NCI-H1436 treated with DMSO at 0.1 percent for 48 hours (cell line): ENCODE measurements around the gene NDFIP2.

Experiments used
- DNase-seq: peaks from one replicate; lab custom pipeline; 2025; lab: John Stamatoyannopoulos, UW

The NDFIP2 gene, protein sequence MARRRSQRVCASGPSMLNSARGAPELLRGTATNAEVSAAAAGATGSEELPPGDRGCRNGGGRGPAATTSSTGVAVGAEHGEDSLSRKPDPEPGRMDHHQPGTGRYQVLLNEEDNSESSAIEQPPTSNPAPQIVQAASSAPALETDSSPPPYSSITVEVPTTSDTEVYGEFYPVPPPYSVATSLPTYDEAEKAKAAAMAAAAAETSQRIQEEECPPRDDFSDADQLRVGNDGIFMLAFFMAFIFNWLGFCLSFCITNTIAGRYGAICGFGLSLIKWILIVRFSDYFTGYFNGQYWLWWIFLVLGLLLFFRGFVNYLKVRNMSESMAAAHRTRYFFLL

DNA sequence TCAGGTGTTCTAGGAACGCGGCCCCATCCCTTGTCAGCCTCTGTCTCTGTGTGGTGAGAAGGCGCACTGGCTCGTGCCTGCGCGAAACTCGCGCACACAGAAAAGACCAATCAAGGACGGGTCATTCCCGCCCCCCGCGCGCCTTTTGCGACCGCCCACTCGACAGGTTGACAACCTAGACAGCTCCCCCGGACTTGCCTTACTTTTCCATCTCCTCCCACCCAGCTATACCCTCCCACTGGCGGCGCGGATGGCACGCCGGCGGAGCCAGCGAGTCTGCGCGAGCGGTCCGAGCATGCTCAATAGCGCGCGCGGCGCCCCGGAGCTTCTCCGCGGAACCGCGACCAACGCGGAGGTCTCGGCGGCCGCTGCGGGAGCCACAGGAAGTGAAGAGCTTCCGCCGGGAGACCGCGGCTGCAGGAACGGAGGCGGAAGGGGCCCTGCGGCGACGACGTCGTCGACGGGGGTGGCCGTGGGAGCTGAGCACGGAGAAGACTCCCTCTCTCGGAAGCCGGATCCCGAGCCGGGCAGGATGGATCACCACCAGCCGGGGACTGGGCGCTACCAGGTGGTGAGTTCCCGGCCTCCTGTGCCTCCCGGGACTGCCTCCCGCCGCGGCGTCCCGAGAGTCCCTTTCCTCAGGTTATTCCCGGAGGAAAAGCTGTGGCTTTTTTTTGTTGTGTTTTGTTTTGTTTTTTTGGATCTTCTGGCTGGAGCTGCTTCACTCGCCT, at the start of gene NDFIP2:
NDFIP2 (plus strand) TSS at position 202 of the 731 bp plus-strand sequence; CDS start at position 251, 49 bp downstream.
- DNase-seq: peak; percentile 79

DNA sequence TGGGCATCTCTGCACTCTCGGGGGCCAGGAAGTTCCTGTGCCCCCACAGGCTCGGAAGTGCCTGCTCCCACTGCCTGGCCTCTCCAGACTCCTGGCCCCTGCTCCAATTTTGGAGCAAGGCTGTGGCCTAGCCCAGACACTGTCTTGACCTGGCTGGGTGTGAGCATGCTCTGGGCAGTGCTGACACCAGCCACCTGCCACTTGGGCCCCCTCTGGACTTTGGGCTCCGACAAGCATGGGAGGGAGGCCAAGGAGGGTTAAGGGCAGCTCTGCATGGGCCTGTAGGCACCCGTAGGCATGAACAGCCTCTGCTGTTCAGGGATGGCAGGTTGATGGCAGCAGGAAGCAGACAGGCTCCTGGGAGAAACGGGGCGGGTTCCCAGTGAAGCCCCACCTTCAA, 48.9 kb upstream of the NDFIP2 start:
- DNase-seq: no peak

DNA sequence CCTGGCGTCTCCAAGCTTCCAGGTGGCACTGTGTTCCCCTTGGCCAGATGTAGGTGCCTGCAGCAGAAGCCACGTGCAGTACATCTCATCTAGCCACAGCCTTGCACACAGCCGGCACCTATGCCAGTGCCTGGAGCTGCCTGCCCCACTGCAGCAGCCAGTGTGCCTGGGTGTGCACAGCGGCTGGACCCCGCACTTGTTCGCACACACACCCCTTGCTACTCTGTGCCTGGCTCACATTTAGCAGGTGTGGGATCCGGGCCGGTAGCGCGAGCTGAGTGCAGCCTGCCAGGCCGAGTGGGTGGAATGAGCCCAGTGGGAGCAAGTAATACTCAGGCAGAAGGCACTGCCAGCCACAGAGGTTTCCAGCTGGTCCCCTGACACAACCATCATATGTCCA, 48.0 kb upstream of the NDFIP2 start:
- no peak for DNase-seq

DNA sequence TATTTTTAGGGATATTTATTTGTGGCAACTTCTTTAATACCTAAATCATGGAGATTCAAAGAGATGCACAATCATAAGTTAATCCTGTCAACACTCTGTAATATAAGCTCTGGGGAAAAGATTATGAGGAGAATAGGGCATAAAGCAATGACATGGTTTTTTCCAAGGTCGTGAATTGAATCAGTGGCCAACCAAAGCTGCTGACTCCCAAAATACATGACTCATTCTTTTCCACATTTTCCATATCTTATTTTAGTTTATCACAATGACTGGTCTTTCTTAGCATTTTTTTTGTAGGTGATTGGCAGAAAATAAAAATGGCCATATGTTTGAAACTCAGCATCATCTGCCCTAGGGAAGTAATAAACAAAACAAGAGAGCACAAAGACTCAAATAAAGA, 46.4 kb upstream of the NDFIP2 start:
- no peak for DNase-seq

DNA sequence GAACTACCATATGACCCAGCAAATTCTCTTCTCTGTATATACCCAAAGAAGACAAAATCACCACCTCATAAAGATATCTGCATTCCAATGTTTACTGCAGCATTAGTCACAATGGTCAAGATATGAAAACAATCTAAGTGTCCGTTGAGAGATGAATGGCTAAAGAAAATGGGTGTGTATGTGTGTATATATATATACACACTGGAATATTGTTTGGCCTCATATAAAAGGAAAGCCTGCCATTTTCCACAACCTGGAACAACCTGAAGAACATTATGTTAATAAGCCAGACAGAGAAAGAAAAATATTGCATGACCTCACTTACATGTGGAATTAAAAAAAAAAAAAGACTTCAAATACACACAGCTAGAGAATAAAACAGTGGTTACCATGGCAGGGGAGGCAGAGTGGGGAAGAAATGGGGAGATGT, 45.4 kb upstream of the NDFIP2 start:
- DNase-seq: no peak

DNA sequence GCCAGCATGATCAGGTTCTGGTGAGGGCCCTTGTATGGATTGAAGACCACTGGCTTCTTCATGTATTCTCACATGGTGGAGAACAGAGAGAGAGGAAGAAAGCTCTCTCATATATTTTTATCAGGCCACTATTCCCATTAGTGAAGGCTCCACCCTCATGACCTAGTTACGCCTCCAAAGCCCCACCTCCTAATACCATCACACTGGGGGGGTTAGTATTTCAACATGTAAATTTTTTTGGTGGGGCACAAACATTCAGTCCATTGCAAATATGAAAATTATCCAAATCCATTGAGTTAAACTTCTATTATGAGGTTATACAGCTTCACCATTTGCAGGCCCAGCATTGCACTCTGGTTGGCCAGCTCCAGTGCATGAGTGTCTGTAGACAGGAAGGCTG, 41.7 kb upstream of the NDFIP2 start:
- no peak for DNase-seq

DNA sequence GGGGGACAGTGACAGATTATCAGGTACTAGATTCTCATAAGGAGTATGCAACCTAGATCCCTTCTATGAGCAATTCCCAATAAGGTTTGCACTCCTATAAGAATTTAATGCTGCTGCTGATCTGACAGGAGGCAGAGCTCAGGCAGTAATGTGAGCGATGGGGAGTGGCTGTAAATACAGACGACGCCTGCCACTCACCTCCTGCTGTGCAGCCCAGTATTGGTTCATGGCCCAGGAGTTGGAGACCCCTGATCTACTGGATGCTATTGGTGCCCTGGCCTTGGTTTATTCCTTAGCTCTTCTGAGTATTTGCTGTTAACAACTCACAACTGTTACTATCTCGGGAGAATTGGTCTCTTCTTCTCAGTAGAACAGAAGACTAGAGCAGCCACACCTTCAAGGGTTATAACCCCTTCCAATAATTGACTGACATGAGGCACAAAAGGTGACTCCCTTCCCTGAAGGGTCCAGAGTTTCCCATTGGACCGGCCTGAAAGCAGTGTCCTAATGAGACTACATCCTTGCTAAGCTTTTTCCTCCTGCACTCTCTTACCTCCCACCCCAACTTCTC, 39.9 kb upstream of the NDFIP2 start:
- DNase-seq: no peak

DNA sequence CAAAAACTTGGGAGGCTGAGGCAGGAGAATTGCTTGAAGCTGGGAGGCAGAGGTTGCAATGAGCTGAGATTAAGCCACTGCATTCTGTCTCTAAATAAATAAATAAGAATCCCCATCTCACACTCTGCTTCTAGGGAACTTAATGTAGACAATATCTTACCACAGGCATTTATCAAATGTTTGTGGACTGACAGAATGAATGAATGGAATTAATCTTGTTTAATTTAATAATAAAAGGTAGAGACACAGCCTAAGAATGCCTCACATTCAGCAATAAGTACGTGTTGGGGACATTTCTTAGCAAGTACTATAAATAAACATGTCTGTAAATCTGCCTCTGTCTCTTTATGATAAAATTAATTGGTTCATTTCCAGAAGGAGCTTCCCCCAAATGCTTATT, 38.7 kb upstream of the NDFIP2 start:
- no peak for DNase-seq

DNA sequence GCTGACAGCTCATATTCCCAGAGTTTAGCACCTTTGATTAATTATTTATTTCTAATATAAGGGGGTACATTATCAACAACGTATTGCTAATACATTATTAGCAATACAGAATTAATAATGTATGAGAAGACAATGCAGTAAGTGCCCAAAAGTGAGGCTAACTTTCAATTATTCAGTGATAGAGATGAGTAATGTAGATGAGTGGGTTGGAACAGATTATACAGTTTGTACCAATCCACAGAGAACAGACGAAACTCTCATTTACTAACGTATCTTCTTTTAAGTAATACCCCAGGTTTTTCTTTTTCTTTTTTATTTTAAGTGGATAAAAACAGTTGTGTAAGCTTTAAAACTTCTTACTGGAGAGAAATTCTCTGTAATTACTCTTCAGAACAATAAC, 38.2 kb upstream of the NDFIP2 start:
- no peak for DNase-seq

DNA sequence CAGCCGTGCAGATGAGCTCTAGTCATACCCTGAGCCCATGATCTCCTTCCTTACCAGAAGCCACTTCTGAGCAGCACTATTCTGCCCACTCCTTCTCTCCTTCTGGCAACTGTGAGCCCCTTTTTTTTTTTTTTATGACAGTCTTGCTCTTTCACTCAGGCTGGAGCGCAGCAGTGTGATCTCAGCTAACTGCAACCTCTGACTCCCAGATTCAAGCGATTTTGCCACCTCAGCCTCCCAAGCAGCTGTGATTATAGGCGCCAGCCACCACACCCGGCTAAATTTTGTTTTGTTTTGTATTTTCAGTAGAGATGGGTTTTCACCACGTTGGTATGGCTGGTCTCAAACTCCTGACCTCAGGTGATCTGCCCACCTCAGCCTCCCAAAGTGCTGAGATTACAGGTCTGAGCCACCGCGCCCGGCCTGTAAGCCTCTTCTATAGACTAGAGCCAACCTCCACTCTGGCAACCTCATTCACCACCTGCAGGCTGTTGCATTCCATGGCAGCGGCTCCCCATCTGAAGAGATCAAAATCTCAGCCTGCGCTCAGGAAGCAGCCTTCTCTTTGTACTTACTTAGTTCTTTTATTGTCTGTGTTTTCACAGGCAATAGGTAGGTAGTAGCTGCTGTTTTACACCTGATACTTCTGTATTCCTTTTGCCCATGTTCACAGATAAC, 34.8 kb upstream of the NDFIP2 start:
- DNase-seq: no peak

DNA sequence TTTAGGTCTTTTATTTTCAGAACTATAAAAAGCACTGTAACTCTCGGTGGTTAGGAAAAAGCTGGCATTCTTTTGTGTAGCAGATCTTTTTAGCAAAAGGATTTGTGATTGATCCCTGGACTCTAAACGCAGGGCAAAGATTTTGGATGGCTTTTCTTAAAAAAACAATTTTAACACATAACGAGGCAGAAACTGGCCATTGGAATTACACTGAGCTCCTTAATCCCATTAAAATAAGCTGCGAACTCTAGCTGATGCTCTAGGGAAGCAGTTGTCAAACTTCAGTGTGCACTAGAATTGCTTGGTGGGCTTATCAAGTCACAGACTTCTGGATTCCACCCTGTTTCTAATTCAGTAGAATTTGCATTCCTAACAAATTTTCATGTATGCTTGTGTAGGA, 33.8 kb upstream of the NDFIP2 start:
- DNase-seq: no peak

DNA sequence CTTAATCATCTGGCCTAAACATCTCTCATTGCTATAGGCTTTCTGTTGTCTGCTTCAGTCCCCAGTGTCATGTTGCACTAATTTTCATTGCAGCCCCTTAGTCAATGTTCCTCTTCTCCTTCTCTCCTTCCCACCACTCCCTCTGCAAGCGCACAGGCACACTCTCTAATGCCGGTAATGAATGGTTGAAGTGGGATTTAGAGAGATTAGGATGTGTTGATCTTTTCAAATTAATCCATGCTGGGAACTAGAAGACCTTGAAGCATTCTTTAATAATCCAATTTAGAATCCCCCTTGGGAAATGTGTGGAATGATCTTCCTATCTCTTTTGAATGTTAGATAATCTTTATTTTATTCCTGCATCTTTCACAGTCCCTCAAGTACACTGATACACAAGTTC, 33.2 kb upstream of the NDFIP2 start:
- DNase-seq: no peak

DNA sequence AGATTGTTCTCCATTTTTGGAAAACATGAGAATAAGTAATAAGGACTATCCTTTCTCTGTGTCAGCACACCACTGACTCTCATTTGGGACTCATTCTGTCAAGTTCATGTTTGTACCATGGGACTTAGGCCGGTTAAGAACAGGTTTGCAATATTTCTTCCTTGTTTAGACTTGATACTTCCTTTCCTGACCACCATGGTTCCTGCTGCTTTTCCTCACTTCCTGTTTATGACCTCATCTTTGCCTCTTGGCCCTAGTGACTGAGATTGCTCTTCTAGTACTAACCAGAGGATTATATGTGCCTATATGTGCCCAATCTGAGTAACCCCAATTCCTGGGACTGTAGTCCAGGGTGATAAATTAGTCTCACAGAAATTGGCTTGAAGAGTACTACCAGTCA, 32.5 kb upstream of the NDFIP2 start:
- no peak for DNase-seq

DNA sequence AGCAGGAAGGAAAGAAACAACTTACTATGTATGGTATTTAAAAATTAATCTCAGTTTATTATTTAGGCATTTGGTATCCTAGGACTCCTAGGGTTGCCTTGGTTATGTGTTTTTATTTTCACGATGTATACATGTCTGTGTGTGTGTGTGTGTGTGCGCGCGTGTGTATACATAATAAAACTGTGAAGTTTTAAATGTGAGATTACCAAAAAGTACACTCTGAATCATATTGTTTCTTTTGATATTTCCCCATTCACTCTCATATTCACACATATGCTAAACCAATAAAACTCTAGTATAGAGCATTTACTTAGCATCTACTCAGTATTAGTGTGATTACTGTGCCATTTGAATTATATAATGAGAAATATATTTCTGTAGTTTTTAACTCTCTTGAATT, 30.8 kb upstream of the NDFIP2 start:
- no peak for DNase-seq

DNA sequence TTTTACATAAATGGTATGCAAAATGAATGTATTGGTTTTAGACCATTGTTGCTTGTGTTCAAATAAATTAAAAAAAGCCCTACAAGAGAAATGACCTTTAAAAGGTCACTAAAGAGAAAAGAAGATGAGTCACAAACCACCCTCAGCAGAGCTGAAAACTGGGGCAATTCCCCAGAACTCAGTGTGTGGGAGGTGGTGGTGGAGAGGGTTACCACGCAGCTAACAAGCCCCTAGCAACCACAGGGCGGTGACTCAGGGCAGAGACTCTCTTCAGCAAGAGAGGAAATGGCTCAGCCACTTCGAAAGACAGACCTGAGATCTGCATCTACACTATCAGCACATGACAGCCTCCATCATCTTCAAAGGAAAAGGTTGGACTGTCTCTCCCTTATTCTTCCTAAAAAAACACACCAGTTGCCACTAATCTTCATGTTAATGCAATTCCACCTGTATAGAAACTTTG, 29.4 kb upstream of the NDFIP2 start:
- DNase-seq: no peak

DNA sequence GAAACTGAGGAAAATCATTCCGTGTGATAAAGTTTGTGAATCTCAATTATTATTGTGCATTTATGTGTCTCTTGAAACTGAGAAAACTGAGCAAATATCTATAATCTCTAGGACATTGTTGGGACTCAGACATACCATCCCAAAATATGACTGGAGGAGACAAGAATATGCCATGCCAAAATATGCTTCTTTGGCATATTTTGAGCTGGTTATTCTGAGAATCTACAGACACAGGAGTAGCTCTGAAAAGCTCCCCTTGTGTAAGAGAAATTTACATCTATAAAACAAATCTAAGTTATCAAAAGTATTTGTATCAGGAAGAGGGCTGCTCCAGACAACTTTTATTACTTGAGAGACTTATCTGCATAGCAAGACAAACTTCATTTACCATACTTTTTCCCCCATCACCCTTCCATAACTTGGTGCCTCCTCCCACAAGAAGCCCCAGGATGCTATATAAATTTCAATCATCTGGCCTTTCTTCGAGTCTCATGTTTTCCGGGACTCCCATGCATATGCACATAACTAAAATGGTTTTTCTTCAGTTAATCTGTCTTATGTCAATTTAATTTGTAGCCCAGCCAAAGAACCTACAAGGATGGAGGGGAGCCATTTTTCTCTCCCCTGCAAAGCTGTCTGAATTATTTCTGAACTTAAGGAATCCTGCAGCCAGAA, 28.6 kb upstream of the NDFIP2 start:
- DNase-seq: no peak

DNA sequence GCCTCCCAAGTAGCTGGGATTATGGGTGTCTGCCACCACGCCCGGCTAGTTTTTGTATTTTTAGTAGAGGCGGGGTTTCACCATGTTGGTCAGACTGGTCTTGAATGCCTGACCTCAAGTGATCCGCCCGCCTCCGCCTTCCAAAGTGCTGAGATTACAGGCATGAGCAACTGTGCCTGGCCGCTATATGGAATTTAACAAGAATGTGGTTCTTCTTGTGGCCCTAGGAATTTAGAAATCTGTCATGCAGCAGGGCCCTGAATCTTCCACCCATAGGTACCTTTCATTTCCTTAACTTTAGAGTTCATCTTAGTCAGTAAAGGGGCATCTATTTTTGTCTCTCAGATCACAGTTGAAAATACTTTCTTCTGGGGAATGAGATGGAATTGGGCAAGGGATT, 25.6 kb upstream of the NDFIP2 start:
- DNase-seq: no peak

DNA sequence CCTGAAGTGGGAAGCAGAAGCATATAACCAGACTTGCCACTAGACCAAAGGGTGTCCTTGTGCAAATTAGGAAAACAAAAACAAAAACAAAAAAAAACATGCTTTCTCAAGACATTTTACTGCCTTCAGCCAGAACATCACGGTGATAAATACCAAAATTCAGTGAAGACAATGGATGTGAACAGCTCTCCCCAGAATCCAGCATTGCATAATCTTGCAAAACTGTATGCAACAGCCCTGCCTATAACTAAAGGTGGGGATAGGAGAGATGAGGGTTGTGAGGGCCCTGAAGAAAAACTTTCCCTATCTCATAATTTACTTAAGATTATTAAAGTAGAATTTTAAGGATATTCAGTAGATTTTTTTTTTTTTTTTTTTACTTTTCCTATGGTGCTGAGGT, 24.9 kb upstream of the NDFIP2 start:
- DNase-seq: no peak

DNA sequence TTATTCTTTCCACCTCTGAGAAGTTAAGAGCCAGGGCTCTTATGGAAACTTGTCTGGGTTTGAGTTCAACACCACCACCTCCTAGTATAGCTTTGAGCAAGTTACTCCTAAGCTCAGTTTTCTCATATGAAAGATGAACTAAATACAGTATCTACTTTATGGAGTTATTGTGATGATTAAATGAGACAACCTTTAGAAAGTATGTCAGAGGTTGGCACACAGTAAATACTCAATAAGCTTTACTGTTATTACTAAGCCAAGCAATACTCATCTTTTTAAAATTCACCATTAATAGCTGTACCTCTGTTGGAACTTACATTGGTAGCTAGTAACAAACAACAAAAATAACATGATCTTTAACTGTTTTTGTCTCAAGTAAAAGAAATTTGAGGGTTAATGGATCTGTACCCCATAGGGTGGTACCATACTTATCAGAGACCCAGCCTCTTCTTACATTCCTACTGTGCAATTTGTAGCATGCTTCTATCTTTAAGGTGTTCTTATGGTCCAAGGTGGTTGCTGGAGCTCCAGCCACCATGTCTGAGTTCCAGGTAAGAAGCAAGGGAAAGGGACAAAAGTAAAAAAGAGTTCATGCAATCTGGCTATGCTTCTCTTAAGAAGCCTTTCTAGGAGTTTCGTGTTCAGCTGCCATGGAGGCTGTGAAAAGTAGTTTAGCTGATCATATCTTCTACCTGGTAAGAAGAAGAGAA, 24.1 kb upstream of the NDFIP2 start:
- DNase-seq: no peak

DNA sequence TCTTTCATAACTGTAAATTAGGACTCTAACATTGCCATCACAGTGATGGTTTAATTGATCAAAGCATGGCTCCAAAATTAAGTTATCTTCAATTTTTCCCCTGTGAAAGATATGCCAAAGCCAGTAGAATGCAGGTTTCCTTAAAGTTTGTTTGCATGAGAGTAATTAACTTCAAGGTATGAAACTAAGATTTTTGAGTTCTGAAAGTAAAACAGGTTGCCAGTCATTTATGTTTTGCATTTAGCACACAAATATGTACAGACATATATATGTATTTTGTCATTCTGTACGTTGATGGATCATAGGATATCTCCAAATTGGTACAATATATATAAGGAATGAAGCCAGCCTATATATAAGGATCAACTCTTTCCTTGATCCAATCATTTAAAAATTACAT, 23.6 kb upstream of the NDFIP2 start:
- no peak for DNase-seq

DNA sequence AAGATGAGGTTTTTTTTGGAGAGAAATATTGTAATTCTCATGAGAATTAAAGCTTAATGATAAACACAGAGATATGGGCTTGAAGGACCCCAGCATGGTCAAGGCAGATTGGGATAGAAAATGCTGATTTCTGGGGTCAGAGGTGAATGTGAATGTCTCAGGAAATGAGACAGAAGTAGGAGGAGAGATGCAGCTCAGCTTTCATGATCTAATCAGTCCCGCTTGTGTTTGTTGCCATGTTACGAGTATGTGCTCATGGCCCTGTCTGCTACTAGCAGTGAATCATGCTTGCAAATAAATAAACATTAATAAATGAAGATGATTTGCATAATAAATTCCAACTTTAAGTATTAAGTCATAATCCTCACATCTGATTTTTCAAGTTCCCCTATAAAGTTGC, 23.0 kb upstream of the NDFIP2 start:
- DNase-seq: no peak
